Measurements from ENCODE around the gene DNAI2.

GRCh38 chr17:74243013-74243755 lies 30.9 kb upstream of the DNAI2 start:
- no peak for TF ChIP-seq RCOR1 (IDR thresholded peaks at IDR 0.05; ENCODE audit: low read depth, low read length)
- no peak for TF ChIP-seq CTCF (IDR thresholded peaks at IDR 0.05)
- TF ChIP-seq JUNB (IDR thresholded peaks at IDR 0.05) = no peak
- TF ChIP-seq NFE2L2 (conservative IDR thresholded peaks at IDR 0.05; ENCODE audit: low read length) = no peak
- no peak for TF ChIP-seq POLR2A (IDR thresholded peaks at IDR 0.05; ENCODE audit: low read length)
- TF ChIP-seq ZC3H11A (IDR thresholded peaks at IDR 0.05) = no peak
- TF ChIP-seq, protein P1, sequence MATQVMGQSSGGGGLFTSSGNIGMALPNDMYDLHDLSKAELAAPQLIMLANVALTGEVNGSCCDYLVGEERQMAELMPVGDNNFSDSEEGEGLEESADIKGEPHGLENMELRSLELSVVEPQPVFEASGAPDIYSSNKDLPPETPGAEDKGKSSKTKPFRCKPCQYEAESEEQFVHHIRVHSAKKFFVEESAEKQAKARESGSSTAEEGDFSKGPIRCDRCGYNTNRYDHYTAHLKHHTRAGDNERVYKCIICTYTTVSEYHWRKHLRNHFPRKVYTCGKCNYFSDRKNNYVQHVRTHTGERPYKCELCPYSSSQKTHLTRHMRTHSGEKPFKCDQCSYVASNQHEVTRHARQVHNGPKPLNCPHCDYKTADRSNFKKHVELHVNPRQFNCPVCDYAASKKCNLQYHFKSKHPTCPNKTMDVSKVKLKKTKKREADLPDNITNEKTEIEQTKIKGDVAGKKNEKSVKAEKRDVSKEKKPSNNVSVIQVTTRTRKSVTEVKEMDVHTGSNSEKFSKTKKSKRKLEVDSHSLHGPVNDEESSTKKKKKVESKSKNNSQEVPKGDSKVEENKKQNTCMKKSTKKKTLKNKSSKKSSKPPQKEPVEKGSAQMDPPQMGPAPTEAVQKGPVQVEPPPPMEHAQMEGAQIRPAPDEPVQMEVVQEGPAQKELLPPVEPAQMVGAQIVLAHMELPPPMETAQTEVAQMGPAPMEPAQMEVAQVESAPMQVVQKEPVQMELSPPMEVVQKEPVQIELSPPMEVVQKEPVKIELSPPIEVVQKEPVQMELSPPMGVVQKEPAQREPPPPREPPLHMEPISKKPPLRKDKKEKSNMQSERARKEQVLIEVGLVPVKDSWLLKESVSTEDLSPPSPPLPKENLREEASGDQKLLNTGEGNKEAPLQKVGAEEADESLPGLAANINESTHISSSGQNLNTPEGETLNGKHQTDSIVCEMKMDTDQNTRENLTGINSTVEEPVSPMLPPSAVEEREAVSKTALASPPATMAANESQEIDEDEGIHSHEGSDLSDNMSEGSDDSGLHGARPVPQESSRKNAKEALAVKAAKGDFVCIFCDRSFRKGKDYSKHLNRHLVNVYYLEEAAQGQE (IDR thresholded peaks at IDR 0.05) = no peak
- TF ChIP-seq USF2 (IDR thresholded peaks at IDR 0.05) = no peak
- no peak for TF ChIP-seq HDAC2 (IDR thresholded peaks at IDR 0.05)
- no peak for TF ChIP-seq TFCP2L1 (CRISPR knock-in tag; IDR thresholded peaks at IDR 0.05)
- TF ChIP-seq EHMT2 (IDR thresholded peaks at IDR 0.05; ENCODE audit: low read depth) = no peak
- no peak for TF ChIP-seq ZNF302 (CRISPR knock-in tag; IDR thresholded peaks at IDR 0.05)
- no peak for TF ChIP-seq EHF (CRISPR knock-in tag; IDR thresholded peaks at IDR 0.05)
- TF ChIP-seq CHD4 (IDR thresholded peaks at IDR 0.05; ENCODE audit: borderline replicate concordance) = no peak
